Left ventricle myocardium inferior (tissue), 1 donor: ENCODE results near the gene TMEM237. TPM values are rescaled to one million over a fixed set of nuclear protein-coding genes. Genes with fewer than 3 reads are reported as not detected.

Source experiments
- DNase-seq: peaks from one replicate; pipeline ENCODE4 v3.0.0-alpha.2; 2020
- H3K27ac ChIP-seq: fragments of 200-600 bp; replicated peaks from 2 replicates; pipeline ENCODE4 v1.8.0; 2021
- H3K27me3 ChIP-seq: fragments of 200-600 bp; 2 replicates; pipeline ENCODE4 v1.8.0; 2021; ENCODE audit warnings: low read depth
- H3K36me3 ChIP-seq: fragments of 200-600 bp; 2 replicates; pipeline ENCODE4 v1.8.0; 2021
- H3K4me1 ChIP-seq: fragments of 200-600 bp; 2 replicates; pipeline ENCODE4 v1.8.0; 2021
- H3K4me3 ChIP-seq: fragments of 200-600 bp; 2 replicates; pipeline ENCODE4 v1.8.0; 2021; ENCODE audit warnings: mild to moderate bottlenecking, moderate library complexity
- H3K9me3 ChIP-seq: fragments of 200-600 bp; replicated peaks from 2 replicates; pipeline ENCODE4 v1.8.0; 2021
- CTCF ChIP-seq: fragments of 200-600 bp; IDR thresholded peaks from 2 replicates; pipeline ENCODE4 v1.8.0; 2021; ENCODE audit warnings: antibody characterized with exemption, mild to moderate bottlenecking, borderline replicate concordance
- intact Hi-C: fragments of 100-400 bp; cut with micrococcal nuclease; formaldehyde crosslinking; loops from one replicate; pipeline ENCODE4 v1.11.0; 2022
- total RNA-seq: library from RNA; stranded (reverse); fragmentation: NEBNext Ultra II Directional; extraction: Animal tissue kit (Norgen Biotek cat#: 25700); gene quantifications from one replicate; pipeline ENCODE4 v1.2.1, GENCODE V29; 2021
- donor health status: DM: no; HTN: yes; CAD: no; lungs with severe emphysema.

The TMEM237 gene
- total RNA-seq, 1 donor from 2014 or later = 18.3 TPM

- Histone ChIP-seq H3K4me3 (no peak overlapping the region), H3K27me3 (no peaks in the 10 kb centered on the region), H3K4me1 (no peaks in the 10 kb centered on the region), H3K9me3 (no peaks in the 10 kb centered on the region), H3K27ac (no peak overlapping the region), H3K36me3 (no peaks in the 10 kb centered on the region)
- no peak for TF ChIP-seq CTCF
- no peak for DNase-seq
- intact Hi-C loops = no loop called here
Observed at GRCh38 chr2:201580486-201580885, 62.8 kb downstream of the TMEM237 start.

- no peak for DNase-seq
- intact Hi-C loops = no loop called here
- no peaks in the 10 kb centered on the region for H3K36me3 ChIP-seq
- TF ChIP-seq CTCF = no peak
- H3K27me3 ChIP-seq = no peaks in the 10 kb centered on the region
- no peaks in the 10 kb centered on the region for H3K4me1 ChIP-seq
- no peaks in the 10 kb centered on the region for H3K9me3 ChIP-seq
- H3K27ac ChIP-seq = no peak overlapping the region
- no peak overlapping the region for H3K4me3 ChIP-seq
Observed at GRCh38 chr2:201579536-201579935, 63.8 kb downstream of the TMEM237 start.

- Histone ChIP-seq H3K4me1 (no peaks in the 10 kb centered on the region), H3K27me3 (no peaks in the 10 kb centered on the region), H3K27ac (no peak overlapping the region), H3K4me3 (no peak overlapping the region), H3K36me3 (no peaks in the 10 kb centered on the region), H3K9me3 (no peaks in the 10 kb centered on the region)
- no peak for DNase-seq
- no peak for TF ChIP-seq CTCF
- intact Hi-C loops = no loop called here
Observed at GRCh38 chr2:201575971-201576370, 67.3 kb downstream of the TMEM237 start.

GRCh38 chr2:201574766-201575165 lies 68.5 kb downstream of the TMEM237 start:
- no peaks in the 10 kb centered on the region for H3K27me3 ChIP-seq
- H3K9me3 ChIP-seq = no peaks in the 10 kb centered on the region
- no peaks in the 10 kb centered on the region for H3K36me3 ChIP-seq
- no peak overlapping the region for H3K27ac ChIP-seq
- H3K4me3 ChIP-seq = no peak overlapping the region
- intact Hi-C loops = no loop called here
- TF ChIP-seq CTCF = no peak
- H3K4me1 ChIP-seq = no peaks in the 10 kb centered on the region
- DNase-seq = no peak

- Histone ChIP-seq H3K4me1 (no peaks in the 10 kb centered on the region), H3K4me3 (no peak overlapping the region), H3K27me3 (no peaks in the 10 kb centered on the region), H3K36me3 (no peaks in the 10 kb centered on the region), H3K9me3 (no peaks in the 10 kb centered on the region), H3K27ac (no peak overlapping the region)
- no peak for TF ChIP-seq CTCF
- intact Hi-C loops = no loop called here
- DNase-seq = no peak
Observed at GRCh38 chr2:201572846-201573508, 70.3 kb downstream of the TMEM237 start.

Other genes starting within 250 kb of the TMEM237 start
- gene TRAK2, start 192.0 kb downstream of the TMEM237 start, total RNA-seq = 169 TPM
- gene STRADB, start 191.8 kb downstream of the TMEM237 start, total RNA-seq = 57.5 TPM
- gene MPP4, start 55.1 kb upstream of the TMEM237 start, total RNA-seq = not detected
- 42.0 TPM for gene ALS2, start 137.4 kb upstream of the TMEM237 start, total RNA-seq
- gene CDK15, start 163.0 kb upstream of the TMEM237 start, total RNA-seq = 0.16 TPM